Measurements from ENCODE around the gene AIDA.

GRCh38 chr1:222697203-222697602 lies 15.1 kb downstream of the AIDA start:
- TF ChIP-seq CTCF (IDR thresholded peaks at IDR 0.05) (no peak), POLR2AphosphoS5 (IDR thresholded peaks at IDR 0.05) (no peak), POLR2A (IDR thresholded peaks at IDR 0.05) (no peak)
